A549 treated with dexamethasone at 1 μM for 4 hours (cell line): ENCODE measurements around the gene ALG1L2. TPM values are rescaled to one million over a fixed set of nuclear protein-coding genes. Genes with fewer than 3 reads are reported as not detected.

ENCODE experiments used
- total RNA-seq: library from RNA; stranded (reverse); fragments of 200-300 nt; extraction: Qiagen RNA extraction; gene quantifications from 5 replicates; pipeline ENCODE4 v1.2.3, GENCODE V29; 2022

Gene ALG1L2, protein sequence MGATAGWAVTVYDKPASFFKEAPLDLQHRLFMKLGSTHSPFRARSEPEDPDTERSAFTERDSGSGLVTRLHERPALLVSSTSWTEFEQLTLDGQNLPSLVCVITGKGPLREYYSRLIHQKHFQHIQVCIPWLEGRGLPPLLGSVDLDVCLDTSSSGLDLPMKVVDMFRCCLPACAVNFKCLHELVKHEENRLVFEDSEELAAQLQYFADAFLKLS
- not detected in 5 replicates for total RNA-seq

DNA sequence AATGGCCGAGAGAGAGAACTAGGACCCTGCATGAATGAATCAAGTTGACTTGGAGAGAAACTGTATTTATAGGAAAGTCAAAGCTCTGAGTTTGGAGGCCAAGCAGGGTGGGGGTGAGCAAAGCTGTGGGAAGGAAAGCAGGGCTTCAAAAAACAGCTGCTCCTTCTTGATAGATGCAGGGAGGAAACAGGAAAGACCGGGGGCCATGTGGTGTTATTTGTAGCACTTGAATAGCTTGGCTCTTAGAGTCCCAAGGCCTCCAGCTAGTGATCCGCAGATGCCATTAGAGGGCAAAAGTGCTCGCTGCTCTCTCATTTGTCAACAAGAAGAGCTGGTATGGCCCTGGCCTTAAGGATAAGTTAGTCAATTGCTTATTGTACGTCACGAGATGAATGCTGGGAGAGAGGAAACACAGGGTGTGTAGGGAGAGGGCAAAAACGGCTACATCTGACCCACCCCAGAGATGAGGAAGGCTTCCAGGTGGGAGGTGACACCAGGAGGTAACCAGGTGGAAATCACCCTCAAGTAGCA is at the start of gene ALG1L2:
Gene ALG1L2, plus strand, starts transcription at position 481 of the 531 bp plus-strand sequence. CDS start 186 bp downstream, outside the sequence.

Other genes starting within 250 kb of the ALG1L2 start
- gene TMCC1, start 188.1 kb upstream of the ALG1L2 start, total RNA-seq = 12.2 to 15.2 TPM (median 13.5 TPM) in 5 replicates
- gene TRH, start 107.1 kb upstream of the ALG1L2 start, total RNA-seq = not detected in 5 replicates